GM23248 (cell line): ENCODE results near the gene IRS1.

Experiments
- EZH2 ChIP-seq: fragments of 200-600 bp; sonication (generic); IDR thresholded peaks from 2 replicates; pipeline ENCODE4 v1.6.1; 2018; ENCODE audit warnings: antibody characterized with exemption, mild to moderate bottlenecking; ENCODE audit not compliant: insufficient read depth, poor library complexity, severe bottlenecking
- EZH2phosphoT487 ChIP-seq: fragments of 200-600 bp; sonication (generic); IDR thresholded peaks from 2 replicates; pipeline ENCODE4 v1.6.1; 2018; ENCODE audit warnings: antibody characterized with exemption, moderate library complexity, mild to moderate bottlenecking, low read depth; ENCODE audit not compliant: insufficient read depth

- TF ChIP-seq EZH2phosphoT487 (no peak), EZH2 (no peak)
Observed at GRCh38 chr2:226691255-226691654, 108.4 kb downstream of the IRS1 start.
